Loucy (cell line): ENCODE measurements around the gene ATOH1.
A peak's percentile ranks its signal among the peaks of the same experiment; 100 is the strongest.

Source experiments
- EZH2phosphoT487 ChIP-seq: fragments of 200-600 bp; IDR thresholded peaks from 2 replicates; pipeline ENCODE4 v1.6.1; 2018; ENCODE audit warnings: antibody characterized with exemption, mild to moderate bottlenecking, moderate library complexity, borderline replicate concordance
- TF ChIP-seq, protein P1 (sequence below): fragments of 200-600 bp; sonication (generic); conservative IDR thresholded peaks from 2 replicates; pipeline ENCODE4 v1.5.1; 2014; ENCODE audit warnings: mild to moderate bottlenecking, antibody characterized with exemption, low read length

DNA sequence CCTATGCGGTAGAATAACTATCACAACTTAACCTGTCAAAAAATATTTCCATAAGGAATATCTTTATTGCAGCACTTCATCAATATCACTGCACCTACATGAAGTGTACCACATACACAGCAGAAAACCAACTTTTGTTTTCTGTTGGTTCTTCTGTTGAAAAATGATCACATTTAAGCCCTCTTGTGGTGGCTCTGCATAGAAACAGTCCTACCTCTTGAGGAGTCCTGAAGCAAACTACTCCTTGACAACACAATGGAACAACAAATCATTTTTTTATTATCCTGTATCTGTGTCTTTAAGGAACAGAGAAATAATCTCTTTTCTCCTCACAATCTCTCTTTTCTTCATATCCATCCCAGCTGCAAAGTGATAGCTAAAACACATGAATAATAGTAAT, 39.8 kb upstream of the ATOH1 start:
- TF ChIP-seq, protein P1, sequence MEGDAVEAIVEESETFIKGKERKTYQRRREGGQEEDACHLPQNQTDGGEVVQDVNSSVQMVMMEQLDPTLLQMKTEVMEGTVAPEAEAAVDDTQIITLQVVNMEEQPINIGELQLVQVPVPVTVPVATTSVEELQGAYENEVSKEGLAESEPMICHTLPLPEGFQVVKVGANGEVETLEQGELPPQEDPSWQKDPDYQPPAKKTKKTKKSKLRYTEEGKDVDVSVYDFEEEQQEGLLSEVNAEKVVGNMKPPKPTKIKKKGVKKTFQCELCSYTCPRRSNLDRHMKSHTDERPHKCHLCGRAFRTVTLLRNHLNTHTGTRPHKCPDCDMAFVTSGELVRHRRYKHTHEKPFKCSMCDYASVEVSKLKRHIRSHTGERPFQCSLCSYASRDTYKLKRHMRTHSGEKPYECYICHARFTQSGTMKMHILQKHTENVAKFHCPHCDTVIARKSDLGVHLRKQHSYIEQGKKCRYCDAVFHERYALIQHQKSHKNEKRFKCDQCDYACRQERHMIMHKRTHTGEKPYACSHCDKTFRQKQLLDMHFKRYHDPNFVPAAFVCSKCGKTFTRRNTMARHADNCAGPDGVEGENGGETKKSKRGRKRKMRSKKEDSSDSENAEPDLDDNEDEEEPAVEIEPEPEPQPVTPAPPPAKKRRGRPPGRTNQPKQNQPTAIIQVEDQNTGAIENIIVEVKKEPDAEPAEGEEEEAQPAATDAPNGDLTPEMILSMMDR: peak; percentile 70
- no peak for TF ChIP-seq EZH2phosphoT487
